ENCODE measurements around the gene MSLN.
A peak's percentile ranks its signal among the peaks of the same experiment; 100 is the strongest.

Gene MSLN

DNA sequence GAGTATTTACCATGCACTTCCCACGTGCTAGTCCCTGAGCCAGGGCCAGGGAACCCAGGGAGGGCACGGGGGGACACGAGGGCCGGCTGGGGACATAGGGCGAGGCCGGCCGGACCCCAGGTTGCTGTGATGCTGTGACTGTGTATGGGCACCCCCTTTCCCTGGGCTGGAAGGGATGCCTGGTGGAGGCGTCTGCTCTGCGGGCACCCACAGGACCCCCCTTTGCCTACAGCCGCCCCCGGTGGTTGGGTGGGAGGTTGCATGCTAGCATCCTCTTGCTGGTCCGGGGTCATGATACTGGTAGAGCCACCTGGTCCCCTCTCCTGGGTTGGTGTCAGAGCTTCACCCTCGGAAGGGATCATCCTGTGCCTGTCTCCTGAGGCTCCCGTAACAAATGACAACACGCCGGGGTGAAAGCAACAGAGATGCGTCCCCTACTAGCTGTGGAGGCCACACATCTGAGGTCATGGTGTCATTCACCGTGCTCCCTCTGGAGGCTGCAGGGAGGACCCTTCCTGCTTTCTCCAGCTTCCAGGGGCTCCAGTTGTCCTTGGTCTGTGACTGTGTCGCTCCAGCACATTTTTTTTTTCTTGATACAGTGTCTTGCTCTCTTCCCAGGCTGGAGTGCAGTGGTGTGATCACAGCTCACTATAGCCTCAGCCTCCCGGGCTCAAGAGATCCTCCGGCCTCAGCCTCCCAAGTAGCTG is 16.6 kb upstream of the MSLN start:
- H3K36me3 ChIP-seq (ENCODE audit: low read length), result no peaks in the 10 kb centered on the region
- TF ChIP-seq, protein P1, sequence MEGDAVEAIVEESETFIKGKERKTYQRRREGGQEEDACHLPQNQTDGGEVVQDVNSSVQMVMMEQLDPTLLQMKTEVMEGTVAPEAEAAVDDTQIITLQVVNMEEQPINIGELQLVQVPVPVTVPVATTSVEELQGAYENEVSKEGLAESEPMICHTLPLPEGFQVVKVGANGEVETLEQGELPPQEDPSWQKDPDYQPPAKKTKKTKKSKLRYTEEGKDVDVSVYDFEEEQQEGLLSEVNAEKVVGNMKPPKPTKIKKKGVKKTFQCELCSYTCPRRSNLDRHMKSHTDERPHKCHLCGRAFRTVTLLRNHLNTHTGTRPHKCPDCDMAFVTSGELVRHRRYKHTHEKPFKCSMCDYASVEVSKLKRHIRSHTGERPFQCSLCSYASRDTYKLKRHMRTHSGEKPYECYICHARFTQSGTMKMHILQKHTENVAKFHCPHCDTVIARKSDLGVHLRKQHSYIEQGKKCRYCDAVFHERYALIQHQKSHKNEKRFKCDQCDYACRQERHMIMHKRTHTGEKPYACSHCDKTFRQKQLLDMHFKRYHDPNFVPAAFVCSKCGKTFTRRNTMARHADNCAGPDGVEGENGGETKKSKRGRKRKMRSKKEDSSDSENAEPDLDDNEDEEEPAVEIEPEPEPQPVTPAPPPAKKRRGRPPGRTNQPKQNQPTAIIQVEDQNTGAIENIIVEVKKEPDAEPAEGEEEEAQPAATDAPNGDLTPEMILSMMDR (IDR thresholded peaks at IDR 0.05; ENCODE audit: insufficient read depth, low read length, poor library complexity, severe bottlenecking), result no peak
- TF ChIP-seq EZH2phosphoT487 (conservative IDR thresholded peaks at IDR 0.05; ENCODE audit: low read length), result no peak
- H2AFZ ChIP-seq (ENCODE audit: low read depth, low read length, severe bottlenecking), result no peak overlapping the region
- no peak overlapping the region for H3K9ac ChIP-seq (ENCODE audit: low read length)
- no peak overlapping the region for H3K4me3 ChIP-seq (ENCODE audit: insufficient read depth, low read length, poor library complexity, severe bottlenecking)
- no peak overlapping the region for H3K4me2 ChIP-seq (ENCODE audit: low read depth, low read length, poor library complexity, severe bottlenecking)
- peaks cover 9% of the 10 kb centered on the region; the same call in 1 of the 2 replicates for H3K79me2 ChIP-seq (ENCODE audit: insufficient read depth, low read length)
- no peaks in the 10 kb centered on the region for H4K20me1 ChIP-seq (ENCODE audit: low read depth, low read length)
- H3K27me3 ChIP-seq (ENCODE audit: low read length), result no peaks in the 10 kb centered on the region
- H3K9me2 ChIP-seq (replicated peaks; ENCODE audit: insufficient read depth, low read length), result no peaks in the 10 kb centered on the region
- 0 out of 2 replicates have a peak, but pooled peaks cover 4% of the 10 kb centered on the region for H3F3A ChIP-seq (ENCODE audit: insufficient read depth)
- no peaks in the 10 kb centered on the region for H3K9me3 ChIP-seq (ENCODE audit: insufficient read depth, low read length)
- no peak overlapping the region for H3K27ac ChIP-seq (ENCODE audit: low read depth, low read length)

DNA sequence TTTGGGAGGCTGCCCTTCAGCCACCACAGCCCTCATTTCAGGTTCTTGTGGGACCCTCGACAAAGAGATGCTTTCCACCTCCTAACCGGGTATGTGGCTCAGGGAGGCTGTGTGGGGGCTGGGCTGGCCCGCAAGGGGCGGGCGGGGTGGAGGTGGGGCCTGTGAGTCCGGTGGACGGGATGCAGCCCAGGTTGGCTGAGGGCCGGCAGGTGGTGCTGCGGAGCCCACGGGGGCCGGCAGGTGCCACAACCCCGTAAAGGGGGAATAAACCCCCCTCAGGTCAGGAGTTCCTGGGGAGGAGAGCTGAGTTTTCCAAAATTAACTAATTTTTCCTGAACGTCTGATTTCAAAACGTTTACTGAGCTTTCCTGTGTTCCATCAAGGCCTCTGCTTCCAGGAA is 14.8 kb upstream of the MSLN start:
- Histone ChIP-seq H3K4me2 (ENCODE audit: low read depth, low read length, poor library complexity, severe bottlenecking) (no peak overlapping the region), H4K20me1 (ENCODE audit: low read depth, low read length) (no peaks in the 10 kb centered on the region), H3K79me2 (ENCODE audit: insufficient read depth, low read length) (no peaks in the 10 kb centered on the region), H3K27ac (ENCODE audit: low read depth, low read length) (no peak overlapping the region), H3K9me2 (replicated peaks; ENCODE audit: insufficient read depth, low read length) (no peaks in the 10 kb centered on the region), H3F3A (ENCODE audit: insufficient read depth) (no peaks in the 10 kb centered on the region), H3K4me3 (ENCODE audit: insufficient read depth, low read length, poor library complexity, severe bottlenecking) (no peak overlapping the region), H3K27me3 (ENCODE audit: low read length) (no peaks in the 10 kb centered on the region), H3K36me3 (ENCODE audit: low read length) (no peaks in the 10 kb centered on the region), H3K9ac (ENCODE audit: low read length) (no peak overlapping the region), H3K9me3 (ENCODE audit: insufficient read depth, low read length) (no peaks in the 10 kb centered on the region), H2AFZ (ENCODE audit: low read depth, low read length, severe bottlenecking) (no peak overlapping the region)
- no peak for TF ChIP-seq EZH2phosphoT487 (conservative IDR thresholded peaks at IDR 0.05; ENCODE audit: low read length)
- TF ChIP-seq, protein P1 (IDR thresholded peaks at IDR 0.05; ENCODE audit: insufficient read depth, low read length, poor library complexity, severe bottlenecking), result peak; percentile 19

DNA sequence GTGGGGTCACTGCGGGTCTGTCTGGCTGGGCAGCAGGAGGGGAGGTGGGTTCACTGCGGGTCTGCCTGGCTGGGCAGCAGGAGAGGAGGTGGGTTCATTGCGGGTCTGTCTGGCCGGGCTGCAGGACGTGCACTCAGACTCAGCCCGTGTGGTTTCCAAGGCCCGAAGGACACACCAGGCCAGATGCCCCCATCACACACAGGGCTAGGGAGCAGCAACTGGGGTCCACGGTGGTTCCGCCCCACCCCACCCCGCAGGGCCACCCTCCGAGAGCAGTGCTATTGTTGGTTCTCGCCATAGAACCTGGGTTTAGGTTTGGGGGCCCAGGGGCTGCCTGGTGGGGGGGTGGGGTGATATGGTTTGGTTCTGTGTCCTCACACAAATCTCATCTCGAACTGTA is 13.9 kb upstream of the MSLN start:
- H3K79me2 ChIP-seq (ENCODE audit: insufficient read depth, low read length), result no peaks in the 10 kb centered on the region
- no peaks in the 10 kb centered on the region for H3K27me3 ChIP-seq (ENCODE audit: low read length)
- no peak overlapping the region for H3K9ac ChIP-seq (ENCODE audit: low read length)
- H3K9me2 ChIP-seq (replicated peaks; ENCODE audit: insufficient read depth, low read length), result no peaks in the 10 kb centered on the region
- H3K4me3 ChIP-seq (ENCODE audit: insufficient read depth, low read length, poor library complexity, severe bottlenecking), result no peak overlapping the region
- H3K9me3 ChIP-seq (ENCODE audit: insufficient read depth, low read length), result no peaks in the 10 kb centered on the region
- H3K4me2 ChIP-seq (ENCODE audit: low read depth, low read length, poor library complexity, severe bottlenecking), result no peak overlapping the region
- no peak overlapping the region for H3K27ac ChIP-seq (ENCODE audit: low read depth, low read length)
- TF ChIP-seq, protein P1 (IDR thresholded peaks at IDR 0.05; ENCODE audit: insufficient read depth, low read length, poor library complexity, severe bottlenecking), result no peak
- TF ChIP-seq EZH2phosphoT487 (conservative IDR thresholded peaks at IDR 0.05; ENCODE audit: low read length), result no peak
- no peaks in the 10 kb centered on the region for H4K20me1 ChIP-seq (ENCODE audit: low read depth, low read length)
- H2AFZ ChIP-seq (ENCODE audit: low read depth, low read length, severe bottlenecking), result no peak overlapping the region
- H3F3A ChIP-seq (ENCODE audit: insufficient read depth), result no peaks in the 10 kb centered on the region
- H3K36me3 ChIP-seq (ENCODE audit: low read length), result no peaks in the 10 kb centered on the region

Data from SU-DHL-6 (cell line).